NK-92 (cell line): ENCODE measurements around the gene ACVR1.
"Not testable (repeated sequence)": the region's sequence is repeated elsewhere in the genome, so short reads cannot be mapped to it uniquely, and the experiment has no call there.

ENCODE experiments used
- DNase-seq: peaks from one replicate; lab custom pipeline; 2025; ENCODE audit not compliant: unreplicated experiment; lab: John Stamatoyannopoulos, UW

Gene ACVR1

GRCh38 chr2:157830696-157831570 lies 45.2 kb downstream of the ACVR1 start:
- DNase-seq, result no peak

- no peak for DNase-seq
These were observed 45.9 kb downstream of the ACVR1 start for GRCh38 chr2:157830266-157830665.

GRCh38 chr2:157827377-157827776 lies 48.8 kb downstream of the ACVR1 start:
- no peak for DNase-seq

- not testable (repeated sequence) for DNase-seq
These were observed 49.5 kb downstream of the ACVR1 start for GRCh38 chr2:157826644-157827043.

- no peak for DNase-seq
These were observed 50.2 kb downstream of the ACVR1 start for GRCh38 chr2:157825885-157826284.

- DNase-seq, result no peak
These were observed 53.1 kb downstream of the ACVR1 start for GRCh38 chr2:157822993-157823392.

GRCh38 chr2:157822533-157822932 lies 53.6 kb downstream of the ACVR1 start:
- DNase-seq, result no peak

GRCh38 chr2:157821519-157822131 lies 54.5 kb downstream of the ACVR1 start:
- no peak for DNase-seq

GRCh38 chr2:157820193-157820592 lies 55.9 kb downstream of the ACVR1 start:
- no peak for DNase-seq

- DNase-seq, result no peak
These were observed 56.4 kb downstream of the ACVR1 start for GRCh38 chr2:157819761-157820160.

- DNase-seq, result no peak
These were observed 57.9 kb downstream of the ACVR1 start for GRCh38 chr2:157818227-157818626.

- no peak for DNase-seq
These were observed 60.7 kb downstream of the ACVR1 start for GRCh38 chr2:157815421-157815820.

GRCh38 chr2:157813467-157813866 lies 62.7 kb downstream of the ACVR1 start:
- no peak for DNase-seq

- DNase-seq, result no peak
These were observed 66.1 kb downstream of the ACVR1 start for GRCh38 chr2:157810037-157810436.

GRCh38 chr2:157809212-157809611 lies 66.9 kb downstream of the ACVR1 start:
- no peak for DNase-seq

GRCh38 chr2:157808421-157808820 lies 67.7 kb downstream of the ACVR1 start:
- no peak for DNase-seq

GRCh38 chr2:157806426-157807077 lies 69.6 kb downstream of the ACVR1 start:
- DNase-seq, result no peak

GRCh38 chr2:157805519-157805918 lies 70.6 kb downstream of the ACVR1 start:
- no peak for DNase-seq

GRCh38 chr2:157804355-157804754 lies 71.8 kb downstream of the ACVR1 start:
- DNase-seq, result no peak

GRCh38 chr2:157803952-157804351 lies 72.2 kb downstream of the ACVR1 start:
- no peak for DNase-seq

GRCh38 chr2:157803476-157803875 lies 72.7 kb downstream of the ACVR1 start:
- DNase-seq, result no peak
